Loucy (cell line): Measurements from ENCODE around the gene FRS2.

Source experiments
- CTCF ChIP-seq: fragments of 200-600 bp; sonication (generic); conservative IDR thresholded peaks from 2 replicates; pipeline ENCODE4 v1.5.1; 2014; ENCODE audit warnings: mild to moderate bottlenecking, antibody characterized with exemption, low read length
- EZH2phosphoT487 ChIP-seq: fragments of 200-600 bp; IDR thresholded peaks from 2 replicates; pipeline ENCODE4 v1.6.1; 2018; ENCODE audit warnings: antibody characterized with exemption, mild to moderate bottlenecking, moderate library complexity, borderline replicate concordance

- TF ChIP-seq CTCF (no peak), EZH2phosphoT487 (no peak)
These were observed 39.1 kb downstream of the FRS2 start for GRCh38 chr12:69509308-69509736.
